Liver (tissue), 9 donors: ENCODE measurements around the gene PPME1. TPM values are rescaled to one million over a fixed set of nuclear protein-coding genes. Genes with fewer than 3 reads are reported as not detected.

Experiments used
- DNase-seq: peaks from one replicate; pipeline ENCODE4 v3.0.0-alpha.2; 2017; ENCODE audit warnings: low spot score
- H3K27ac ChIP-seq, 2 donors: one replicate each; pipeline ENCODE4 v1.7.0; 2013; ENCODE audit warnings: inconsistent platforms in 2 of 2, low read length in 2 of 2, control low read depth in 1 of 2, low read depth in 1 of 2, mild to moderate bottlenecking in 1 of 2
- H3K27me3 ChIP-seq, 4 donors: one replicate each; pipeline versions ENCODE4 v1.6.1 to v1.7.0; 2013; ENCODE audit warnings: low read length in 3 of 4, inconsistent platforms in 1 of 4, mild to moderate bottlenecking in 1 of 4, moderate library complexity in 1 of 4; ENCODE audit not compliant: control insufficient read depth in 4 of 4, insufficient read depth in 4 of 4
- H3K36me3 ChIP-seq, 4 donors: one replicate each; pipeline versions ENCODE4 v1.6.1 to v1.7.0; 2013; ENCODE audit warnings: low read length in 3 of 4, mild to moderate bottlenecking in 3 of 4, low read depth in 1 of 4, moderate library complexity in 1 of 4; ENCODE audit not compliant: control insufficient read depth in 4 of 4, insufficient read depth in 3 of 4
- H3K4me1 ChIP-seq, 4 donors: one replicate each; pipeline versions ENCODE4 v1.6.1 to v1.7.0; 2013; ENCODE audit warnings: low read length in 3 of 4, mild to moderate bottlenecking in 3 of 4, moderate library complexity in 1 of 4; ENCODE audit not compliant: control insufficient read depth in 4 of 4, insufficient read depth in 4 of 4
- H3K4me3 ChIP-seq, 3 donors: one replicate each; pipeline versions ENCODE4 v1.6.1 to v1.7.0; 2013; ENCODE audit warnings: low read length in 3 of 3, control low read depth in 1 of 3, low read depth in 1 of 3, mild to moderate bottlenecking in 1 of 3
- H3K9ac ChIP-seq, 2 donors: one replicate each; pipeline ENCODE4 v1.7.0; 2013; ENCODE audit warnings: low read length in 2 of 2, mild to moderate bottlenecking in 2 of 2, moderate library complexity in 2 of 2, control low read depth in 1 of 2, low read depth in 1 of 2
- H3K9me3 ChIP-seq, 4 donors: one replicate each; pipeline versions ENCODE4 v1.6.1 to v1.7.0; 2013; ENCODE audit warnings: low read length in 3 of 4; ENCODE audit not compliant: control insufficient read depth in 4 of 4
- ATF3 ChIP-seq: IDR thresholded peaks from 2 replicates; pipeline ENCODE4 v1.6.1; 2016; ENCODE audit warnings: antibody characterized with exemption
- CTCF ChIP-seq: fragments of 150-350 bp; IDR thresholded peaks from 2 replicates; pipeline ENCODE4 v1.5.1; 2017; ENCODE audit warnings: improper control_type of control experiment, low read depth, low read length; ENCODE audit not compliant: missing input control
- EGR1 ChIP-seq, 2 donors: IDR thresholded peaks; 2 replicates each; pipeline ENCODE4 v1.6.1; 2016 to 2018; ENCODE audit warnings: antibody characterized with exemption in 2 of 2, low read depth in 2 of 2
- FOXA1 ChIP-seq: IDR thresholded peaks from 2 replicates; pipeline ENCODE4 v1.6.1; 2016; ENCODE audit warnings: antibody characterized with exemption
- FOXA2 ChIP-seq: IDR thresholded peaks from 2 replicates; pipeline ENCODE4 v1.6.1; 2016; ENCODE audit warnings: antibody characterized with exemption
- GABPA ChIP-seq, 2 donors: IDR thresholded peaks in 1 of 2; conservative IDR thresholded peaks in 1 of 2; 2 replicates each; pipeline ENCODE4 v1.6.1; 2016; ENCODE audit warnings: antibody characterized with exemption in 2 of 2, mild to moderate bottlenecking in 1 of 2, moderate library complexity in 1 of 2
- HNF4A ChIP-seq, 2 donors: conservative IDR thresholded peaks; 2 replicates each; pipeline ENCODE4 v1.6.1; 2016; ENCODE audit warnings: antibody characterized with exemption in 2 of 2, mild to moderate bottlenecking in 2 of 2
- HNF4G ChIP-seq: IDR thresholded peaks from 2 replicates; pipeline ENCODE4 v1.6.1; 2016; ENCODE audit warnings: antibody characterized with exemption
- JUND ChIP-seq, 2 donors: IDR thresholded peaks; 2 replicates each; pipeline ENCODE4 v1.6.1; 2016; ENCODE audit warnings: antibody characterized with exemption in 2 of 2
- MAX ChIP-seq: IDR thresholded peaks from 2 replicates; pipeline ENCODE4 v1.6.1; 2016; ENCODE audit warnings: antibody characterized with exemption
- NR2F2 ChIP-seq: IDR thresholded peaks from 2 replicates; pipeline ENCODE4 v1.6.1; 2016; ENCODE audit warnings: antibody characterized with exemption
- RAD21 ChIP-seq, 2 donors: IDR thresholded peaks; 2 replicates each; pipeline ENCODE4 v1.6.1; 2016; ENCODE audit warnings: antibody characterized with exemption in 2 of 2, mild to moderate bottlenecking in 2 of 2
- REST ChIP-seq: IDR thresholded peaks from 2 replicates; pipeline ENCODE4 v1.6.1; 2016; ENCODE audit warnings: antibody characterized with exemption, mild to moderate bottlenecking
- RXRA ChIP-seq, 2 donors: IDR thresholded peaks; 2 replicates each; pipeline ENCODE4 v1.6.1; 2017 to 2018; ENCODE audit warnings: antibody characterized with exemption in 2 of 2, mild to moderate bottlenecking in 1 of 2
- SP1 ChIP-seq: IDR thresholded peaks from 2 replicates; pipeline ENCODE4 v1.6.1; 2018; ENCODE audit warnings: antibody characterized with exemption, mild to moderate bottlenecking
- TAF1 ChIP-seq: conservative IDR thresholded peaks from 2 replicates; pipeline ENCODE4 v1.6.1; 2016; ENCODE audit warnings: antibody characterized with exemption, mild to moderate bottlenecking
- YY1 ChIP-seq: IDR thresholded peaks from 2 replicates; pipeline ENCODE4 v1.6.1; 2016; ENCODE audit warnings: antibody characterized with exemption, mild to moderate bottlenecking
- ZBTB33 ChIP-seq: IDR thresholded peaks from 2 replicates; pipeline ENCODE4 v1.6.1; 2016; ENCODE audit warnings: antibody characterized with exemption
- WGBS: extraction: QIAGEN DNeasy Blood & Tissue Kit; methylation state at CpG from one replicate; pipeline ENCODE4 v1.1.7; 2013; 5-methylcytosine and 5-hydroxymethylcytosine counted together
- polyA plus RNA-seq, 2 donors: library from polyadenylated mRNA; stranded (reverse) in 1 of 2; unstranded in 1 of 2; fragments of 200-250 nt in 1 of 2; fragments of >200 nt in 1 of 2; fragmentation: Nextera tagmentation in 1 of 2; extraction: Ambion mirVana in 1 of 2; gene quantifications; one replicate each; pipeline versions ENCODE4 v1.2.1 to v1.2.3, GENCODE V29; 2013 to 2015
- total RNA-seq, 2 donors: library from RNA; depleted of rRNA; stranded (reverse); fragments of >200 nt; gene quantifications; one replicate each; pipeline ENCODE4 v1.2.3, GENCODE V29; 2014
- donor health status: healthy.
- donor health status: healthy.
- donor health status: healthy.
- donor health status: healthy.
- donor health status: healthy.

The PPME1 gene
- total and polyA plus RNA-seq, 4 donors: 9.1 to 47.4 (median 13.6) TPM

- Histone ChIP-seq H3K4me3 (no peak overlapping the region), H3K27me3 (no peaks in the 10 kb centered on the region), H3K9me3 (no peaks in the 10 kb centered on the region), H3K36me3 (peaks cover 3 to 23% (median 11%) of the 10 kb centered on the region in 4 donors), H3K4me1 (no peaks in the 10 kb centered on the region), H3K9ac (no peak overlapping the region), H3K27ac (no peak overlapping the region)
- no peak for TF ChIP-seq NR2F2
- TF ChIP-seq SP1: no peak
- TF ChIP-seq YY1: no peak
- TF ChIP-seq ATF3: no peak
- TF ChIP-seq EGR1 (IDR thresholded peaks at IDR 0.05; ENCODE audit: low read depth in 2 of 2): no peak
- DNase-seq: no peak
- 93% methylated on average over 2 of the region's 2 CpGs for WGBS
These were observed 8.2 kb upstream of the PPME1 start for GRCh38 chr11:74162681-74163467.

- peaks cover 5 to 22% (median 16%) of the 10 kb centered on the region in 4 donors for H3K4me1 ChIP-seq
- WGBS: 73% methylated on average over 3 of the region's 3 CpGs
- no peak for DNase-seq
These were observed 2.3 kb upstream of the PPME1 start for GRCh38 chr11:74168838-74169237.

More at GRCh38 chr11:74168838-74169237, 2.3 kb upstream of the PPME1 start:
- Histone ChIP-seq H3K27me3 (no peaks in the 10 kb centered on the region), H3K9me3 (no peaks in the 10 kb centered on the region), H3K27ac (no peak overlapping the region), H3K36me3 (peaks cover 4 to 20% (median 12%) of the 10 kb centered on the region in 4 donors), H3K4me3 (no peak overlapping the region), H3K9ac (no peak overlapping the region)
- TF ChIP-seq ZBTB33 (no peak), SP1 (no peak), MAX (no peak), NR2F2 (no peak), FOXA2 (no peak), CTCF (no peak), FOXA1 (no peak), EGR1 (IDR thresholded peaks at IDR 0.05; ENCODE audit: low read depth in 2 of 2) (no peak), TAF1 (no peak), HNF4A (conservative IDR thresholded peaks at IDR 0.05) (no peak), REST (no peak), YY1 (no peak), RAD21 (IDR thresholded peaks at IDR 0.05) (no peak), RXRA (IDR thresholded peaks at IDR 0.05) (no peak), HNF4G (no peak), ATF3 (no peak), GABPA (IDR thresholded peaks at IDR 0.05 in 1 of 2, conservative IDR thresholded peaks at IDR 0.05 in 1 of 2) (no peak), JUND (IDR thresholded peaks at IDR 0.05) (no peak)
